Measurements from ENCODE around the gene SPDYE16. TPM values are rescaled to one million over a fixed set of nuclear protein-coding genes. Genes with fewer than 3 reads are reported as not detected.

The SPDYE16 gene, protein sequence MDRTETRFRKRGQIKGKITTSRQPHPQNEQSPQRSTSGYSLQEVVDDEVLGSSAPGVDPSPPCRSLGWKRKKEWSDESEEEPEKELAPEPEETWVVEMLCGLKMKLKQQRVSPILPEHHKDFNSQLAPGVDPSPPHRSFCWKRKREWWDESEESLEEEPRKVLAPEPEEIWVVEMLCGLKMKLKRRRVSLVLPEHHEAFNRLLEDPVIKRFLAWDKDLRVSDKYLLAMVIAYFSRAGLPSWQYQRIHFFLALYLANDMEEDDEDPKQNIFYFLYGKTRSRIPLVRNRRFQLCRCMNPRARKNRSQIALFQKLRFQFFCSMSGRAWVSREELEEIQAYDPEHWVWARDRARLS
- 0.08 TPM in 1 of 2 replicates, not detected in the other for total RNA-seq (2014; rRNA removed; shearing (Covaris generic))

DNA sequence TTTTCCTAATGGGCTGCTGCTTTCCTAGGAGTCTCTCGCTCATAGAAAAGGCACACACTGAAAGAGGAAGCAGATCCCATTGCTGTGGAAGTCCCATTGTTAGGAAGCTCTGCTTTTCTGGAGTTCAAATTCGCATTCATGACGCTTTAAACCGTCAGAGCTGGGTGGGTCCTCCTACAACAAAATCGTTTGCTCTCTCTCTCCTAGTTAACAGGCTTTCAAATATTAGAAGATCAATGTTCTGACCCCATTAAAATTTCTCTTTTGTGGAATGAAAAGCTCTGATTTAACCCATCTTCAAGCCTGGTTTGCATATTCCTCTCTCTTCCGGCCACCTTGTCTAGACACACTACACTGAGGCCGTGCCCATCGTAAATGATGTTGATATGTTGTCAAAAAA, at the start of gene SPDYE16:
Gene SPDYE16, minus strand, starts transcription at position 101 of the 400 bp plus-strand sequence. CDS start 1,838 bp downstream, outside the sequence.

DNA sequence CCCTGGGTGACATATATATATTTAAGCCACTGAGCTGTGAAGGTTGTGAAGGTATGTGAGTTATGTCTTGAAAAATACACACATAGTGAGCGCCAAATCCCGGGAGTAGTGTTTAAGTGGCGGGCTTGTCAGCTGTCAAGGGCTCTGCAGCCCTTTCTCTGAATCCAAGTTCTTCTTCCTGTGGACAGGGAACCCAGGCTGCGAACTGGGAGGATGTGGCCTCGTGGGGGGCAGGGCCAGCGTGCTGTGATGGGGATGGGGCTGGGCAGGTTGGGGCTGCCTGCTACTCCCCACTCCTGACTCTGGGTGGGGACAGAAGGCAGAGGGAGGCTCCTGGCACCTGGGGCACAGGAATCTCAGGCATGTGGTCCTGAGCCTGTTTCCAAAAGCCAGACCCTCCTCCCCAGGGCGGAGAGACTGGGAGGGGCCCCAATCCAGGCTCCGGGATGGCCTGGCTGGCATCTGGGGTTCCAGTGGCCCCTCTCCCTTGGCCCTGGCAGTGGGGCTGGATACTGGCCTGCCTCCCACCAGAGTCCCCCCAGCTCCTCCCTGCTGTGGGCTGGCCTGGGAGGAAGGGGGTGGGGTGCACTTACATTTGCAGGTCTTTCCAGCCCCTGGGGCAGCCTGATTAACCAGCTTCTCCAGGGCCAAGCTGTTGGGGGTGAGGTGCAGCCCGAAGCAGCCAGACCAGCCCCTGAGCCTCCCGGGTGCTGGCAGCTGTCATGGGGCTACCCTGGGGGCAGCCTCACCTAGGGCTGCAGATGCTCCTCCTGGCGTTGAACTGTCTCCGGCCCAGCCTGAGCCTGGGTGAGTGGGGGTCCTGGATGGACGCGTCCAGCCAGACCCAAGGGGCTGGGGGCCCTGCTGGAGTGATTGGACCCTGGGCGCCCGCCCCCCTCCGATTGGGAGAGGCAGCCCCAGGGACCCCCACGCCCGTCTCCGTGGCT, 32.9 kb downstream of the SPDYE16 start, which contains the start of gene UPK3B:
Gene UPK3B, plus strand, starts transcription at position 622 of the 947 bp plus-strand sequence. Its CDS starts 101 bp downstream, at position 723.

Small RNAs within 50 kb of the gene (small RNA-seq; reads per million reads assigned to genes)
- gene RF00019 = not detected

Other genes starting within 250 kb of the SPDYE16 start
- 38.0 and 66.4 TPM in 2 replicates for gene HSPB1, start 240.6 kb downstream of the SPDYE16 start, total RNA-seq (2014; rRNA removed; shearing (Covaris generic))
- gene YWHAG, start 184.3 kb downstream of the SPDYE16 start, total RNA-seq (2014; rRNA removed; shearing (Covaris generic)) = 59.6 and 62.5 TPM in 2 replicates
- 0.64 and 0.75 TPM in 2 replicates for gene SSC4D, start 133.6 kb downstream of the SPDYE16 start, total RNA-seq (2014; rRNA removed; shearing (Covaris generic))
- 5.5 and 6.5 TPM in 2 replicates for gene ZP3, start 118.3 kb downstream of the SPDYE16 start, total RNA-seq (2014; rRNA removed; shearing (Covaris generic))
- gene DTX2, start 81.6 kb downstream of the SPDYE16 start, total RNA-seq (2014; rRNA removed; shearing (Covaris generic)) = 12.4 and 19.7 TPM in 2 replicates
- 2.1 and 3.9 TPM in 2 replicates for gene UPK3B, start 32.7 kb downstream of the SPDYE16 start, total RNA-seq (2014; rRNA removed; shearing (Covaris generic))
- gene POMZP3, start 84.0 kb upstream of the SPDYE16 start, total RNA-seq (2014; rRNA removed; shearing (Covaris generic)) = 12.9 and 13.1 TPM in 2 replicates

Data from A375 (cell line).